Islet precursor cell (in vitro differentiated cells): ENCODE measurements around the gene CNOT4.
A peak's percentile ranks its signal among the peaks of the same experiment; 100 is the strongest.
"Not testable (repeated sequence)": the region's sequence is repeated elsewhere in the genome, so short reads cannot be mapped to it uniquely, and the experiment has no call there.

Source experiments
- DNase-seq: peaks from one replicate; pipeline ENCODE4 v3.0.0-alpha.2; 2018

Gene CNOT4

DNA sequence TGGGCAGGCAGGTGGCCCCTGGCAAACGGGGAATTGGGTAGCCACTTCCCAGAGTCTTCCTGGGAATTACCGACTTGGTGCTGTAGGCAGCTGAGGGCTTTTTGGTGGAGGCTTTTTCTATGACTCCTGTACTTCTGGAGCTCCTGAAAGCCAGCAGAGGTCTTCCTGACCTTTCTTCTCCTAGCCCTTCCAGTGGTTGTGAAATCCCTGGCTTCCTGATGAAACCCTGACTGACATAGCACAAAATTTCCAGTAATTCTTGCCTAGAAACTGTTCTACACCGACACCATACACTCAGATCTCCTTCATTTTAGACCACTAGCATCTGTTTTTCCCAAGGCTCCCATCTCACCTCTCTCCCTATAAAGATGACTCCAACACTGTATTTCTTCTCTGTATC is 156.1 kb downstream of the CNOT4 start:
- DNase-seq = no peak

DNA sequence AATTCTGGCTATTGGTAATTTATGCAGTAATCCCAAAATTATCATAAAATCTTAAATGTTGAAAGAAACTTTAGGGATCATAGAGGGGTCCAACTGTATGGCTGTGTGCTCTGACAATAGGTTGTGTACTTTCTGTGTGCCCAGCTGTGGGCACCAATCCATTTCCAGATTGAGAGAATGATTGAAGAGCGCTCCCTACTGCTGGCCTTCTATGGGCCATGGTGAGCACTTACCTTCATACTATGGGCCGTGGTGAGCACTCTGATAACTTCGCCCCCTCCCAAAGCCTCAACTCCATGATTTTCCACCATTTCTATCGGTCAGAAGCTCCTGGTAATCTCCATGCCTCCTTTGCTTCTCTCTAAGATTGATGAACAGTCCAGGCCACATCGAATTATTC is 157.6 kb downstream of the CNOT4 start:
- DNase-seq = no peak

DNA sequence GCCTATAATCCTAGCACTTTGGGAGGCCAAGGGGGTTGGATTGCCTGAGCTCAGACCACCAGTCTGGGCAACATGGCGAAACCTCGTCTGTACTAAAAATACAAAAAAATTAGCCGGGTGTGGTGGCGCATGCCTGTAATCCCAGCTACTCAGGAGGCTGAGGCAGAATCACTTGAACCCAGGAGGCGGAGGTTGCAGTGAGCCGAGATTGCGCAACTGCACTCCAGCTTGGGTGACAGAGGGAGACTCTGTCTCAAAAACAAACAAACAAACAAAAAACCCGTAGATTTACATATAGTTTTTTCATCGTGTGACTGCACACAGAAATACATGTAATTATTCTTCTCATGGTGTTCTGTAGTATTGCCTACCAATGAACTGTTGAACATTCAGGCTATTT is 158.8 kb downstream of the CNOT4 start:
- DNase-seq = not testable (repeated sequence)

DNA sequence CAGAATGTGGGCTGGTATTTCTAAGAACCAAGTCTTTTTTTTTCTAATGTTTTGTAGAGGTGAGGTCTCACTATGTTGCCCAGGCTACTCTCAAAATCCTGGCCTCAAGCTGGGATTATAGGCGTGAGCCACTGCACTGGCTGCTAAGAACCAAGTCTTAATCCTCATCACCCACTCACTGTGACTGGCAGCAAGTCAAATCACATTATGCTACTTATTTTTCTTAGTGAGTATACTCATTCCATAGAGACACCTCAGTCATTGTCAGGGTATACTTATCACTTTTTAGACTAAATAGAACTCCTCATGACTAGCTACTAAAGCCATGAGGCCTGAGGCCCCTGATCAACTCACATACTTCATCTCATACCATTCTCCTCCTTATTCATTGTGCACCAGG is 160.2 kb downstream of the CNOT4 start:
- no peak for DNase-seq

DNA sequence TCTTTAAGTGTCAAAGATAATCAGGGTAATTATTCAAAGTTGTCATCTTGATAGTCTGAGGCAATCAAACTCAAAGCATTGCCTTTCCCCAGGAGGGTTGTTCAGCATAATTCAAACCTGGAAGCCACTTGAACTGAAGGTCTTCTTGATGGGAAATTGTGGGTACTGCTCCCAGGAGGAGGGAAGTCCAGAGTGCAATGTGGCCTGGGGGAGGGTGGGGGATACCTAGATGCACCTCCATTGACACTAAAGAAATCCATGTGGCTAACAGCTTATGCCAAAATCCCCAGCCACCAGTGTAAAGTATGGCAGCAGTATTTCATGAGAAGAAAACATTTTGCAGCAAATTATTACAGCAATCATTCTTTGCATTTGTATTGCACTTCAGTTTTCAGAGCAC is 161.4 kb downstream of the CNOT4 start:
- DNase-seq = no peak

DNA sequence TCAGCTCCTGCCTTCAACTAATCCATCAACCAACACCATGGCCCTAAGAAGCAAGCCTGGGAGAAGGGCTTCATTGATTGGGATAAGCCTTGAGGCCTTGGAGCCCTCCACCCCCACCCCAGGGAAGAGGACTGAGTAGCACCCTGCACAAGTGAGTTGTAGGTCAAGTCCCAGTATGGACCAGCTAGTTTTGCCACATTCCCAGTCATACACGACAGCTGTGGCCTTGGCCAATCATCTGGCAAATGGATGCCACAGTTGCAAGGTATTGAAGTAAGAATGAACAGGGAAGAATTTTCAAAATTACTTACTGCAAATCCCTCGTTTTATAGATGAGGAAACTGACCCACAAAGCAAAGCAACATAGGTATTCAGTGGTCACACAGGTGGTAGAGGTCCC is 166.5 kb downstream of the CNOT4 start:
- DNase-seq = no peak

DNA sequence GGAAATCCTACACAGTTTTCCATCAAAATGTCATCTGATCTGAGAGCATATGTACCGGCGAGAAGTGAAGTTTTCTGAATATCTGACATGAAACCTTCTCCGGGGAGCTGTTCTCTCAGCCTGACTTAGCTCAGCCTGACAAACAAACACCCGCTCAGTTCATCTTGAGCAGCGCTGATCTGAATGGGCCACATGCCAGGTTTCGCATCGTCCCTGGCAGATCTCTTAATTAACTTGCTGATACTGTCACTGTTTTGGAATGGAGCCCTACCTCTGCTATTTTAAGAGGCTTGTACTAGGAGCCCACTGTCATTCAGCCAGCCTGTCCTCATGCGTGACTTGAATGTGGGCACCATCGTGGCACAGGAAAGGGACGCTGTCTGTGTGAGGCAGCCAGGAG is 167.0 kb downstream of the CNOT4 start:
- no peak for DNase-seq

DNA sequence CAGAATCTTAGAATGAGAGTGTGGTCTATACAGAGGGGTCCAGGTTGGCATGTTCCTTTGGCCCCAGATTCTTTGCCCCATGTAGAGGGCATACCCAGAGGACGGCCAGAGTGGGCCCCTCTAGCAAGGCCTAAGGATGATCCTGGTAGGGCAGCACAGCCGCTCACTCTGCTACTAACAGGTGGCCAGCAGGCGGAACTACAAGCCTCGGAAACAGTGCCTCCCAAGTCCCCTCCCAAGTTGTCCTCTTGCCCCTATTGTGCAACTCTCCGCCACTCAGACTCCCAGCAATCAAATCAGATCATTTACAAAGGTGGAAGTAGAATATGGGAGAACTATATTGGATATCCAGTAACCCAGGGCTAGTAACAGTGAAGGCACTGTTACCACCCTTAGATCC is 168.9 kb downstream of the CNOT4 start:
- DNase-seq = no peak

DNA sequence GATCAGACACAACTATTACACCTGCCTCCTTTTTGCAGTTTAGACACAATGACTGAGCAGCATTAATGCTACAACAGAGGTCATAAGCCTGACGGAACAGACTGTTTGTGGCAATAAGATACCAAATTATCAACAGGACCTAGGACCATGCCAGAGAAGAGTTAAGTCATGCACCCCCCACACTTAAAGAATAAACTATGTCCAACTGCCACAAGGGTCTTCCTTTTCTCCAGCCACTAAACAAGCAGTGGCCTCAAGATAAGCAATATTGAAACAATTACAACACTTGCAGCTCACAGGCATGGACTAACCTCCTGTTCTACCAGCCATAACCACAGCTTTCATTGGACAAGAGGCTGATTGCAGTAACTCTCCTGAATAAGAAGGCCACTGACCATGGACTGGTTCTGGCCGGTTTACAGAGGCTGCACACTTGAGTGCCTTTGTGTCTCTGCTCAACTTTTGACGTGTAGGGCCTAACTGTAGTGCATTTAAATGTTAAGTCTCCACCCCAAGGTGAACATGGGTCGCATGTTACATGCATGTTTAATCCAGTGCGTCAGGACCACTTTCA is 171.8 kb downstream of the CNOT4 start:
- no peak for DNase-seq

DNA sequence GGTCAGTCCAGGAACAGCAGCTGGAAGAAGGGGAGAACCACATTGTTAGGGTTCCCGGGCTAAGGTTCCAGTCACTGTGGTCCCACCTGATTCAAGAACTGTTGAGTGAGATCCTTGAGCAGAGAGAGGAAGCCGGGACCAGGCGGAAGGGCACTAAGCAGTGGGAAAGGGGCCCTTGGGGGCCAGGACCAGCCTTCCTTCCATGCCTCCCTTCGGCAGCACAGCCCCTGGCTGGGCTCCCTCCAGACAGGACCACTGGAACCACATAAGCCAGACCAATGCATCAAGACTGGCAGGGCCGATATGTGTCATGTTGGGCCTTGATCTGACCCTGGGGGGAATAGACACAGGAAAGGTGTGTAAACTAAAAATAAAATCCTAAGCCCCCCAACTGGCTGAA is 172.4 kb downstream of the CNOT4 start:
- no peak for DNase-seq

DNA sequence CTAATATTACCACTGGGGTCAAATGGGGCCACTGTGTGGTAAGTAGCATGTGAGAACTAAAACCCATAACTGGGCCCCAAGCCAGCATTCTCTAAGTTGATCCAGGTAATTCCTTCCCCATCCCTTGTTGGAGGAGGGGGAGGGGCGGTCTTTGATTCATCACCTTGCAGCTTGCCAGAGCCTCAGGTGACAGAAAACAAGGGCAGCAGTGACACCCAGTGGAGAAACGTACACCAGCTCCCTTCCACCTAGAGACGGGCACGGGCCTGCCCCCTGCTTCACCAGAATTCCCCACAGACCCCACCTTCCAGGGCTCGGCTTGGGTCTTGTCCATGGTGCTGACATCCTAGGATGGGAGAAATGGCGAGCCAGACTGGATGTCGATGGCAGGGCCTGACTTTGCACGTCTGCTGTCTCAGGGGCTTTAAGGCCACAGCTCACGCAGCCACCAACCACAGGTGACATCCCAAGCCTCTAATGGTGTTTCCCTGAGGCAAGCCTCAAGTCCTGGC is 174.2 kb downstream of the CNOT4 start:
- DNase-seq = peak; percentile 97

DNA sequence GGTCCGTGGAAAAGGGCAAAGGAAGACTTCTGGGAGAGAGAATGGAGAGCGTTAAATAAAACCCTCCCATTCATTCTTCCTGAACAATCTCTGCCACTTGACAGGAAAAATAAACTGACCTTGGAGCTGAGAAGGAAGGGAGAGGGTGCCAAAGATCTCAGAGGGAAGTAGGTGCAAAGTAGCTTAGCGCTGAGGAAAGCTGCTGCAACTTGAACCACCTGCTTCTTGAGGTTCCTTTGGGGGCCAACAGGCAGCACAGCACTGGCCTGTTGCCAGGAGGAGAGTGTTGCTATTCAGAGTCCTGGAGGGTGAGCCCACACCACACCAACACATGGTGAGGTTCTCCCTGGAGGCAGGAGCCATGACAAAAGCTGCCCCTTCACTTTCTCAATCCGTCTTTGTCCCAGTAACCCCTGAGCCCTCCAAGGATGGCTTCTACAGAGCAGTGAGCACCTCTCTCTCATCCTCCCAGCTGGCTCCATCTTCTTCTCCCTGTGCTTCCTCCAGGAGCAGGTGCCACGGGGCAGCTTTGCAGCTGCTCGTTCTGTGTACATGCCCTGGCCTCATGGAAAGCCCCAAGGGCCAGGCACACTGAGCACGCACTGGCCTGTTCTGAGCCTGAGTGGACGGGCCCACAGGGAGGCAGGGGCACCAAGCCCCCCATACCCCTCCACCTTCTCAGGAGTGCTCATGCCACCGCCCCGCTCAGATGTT is 174.9 kb downstream of the CNOT4 start:
- DNase-seq = no peak

DNA sequence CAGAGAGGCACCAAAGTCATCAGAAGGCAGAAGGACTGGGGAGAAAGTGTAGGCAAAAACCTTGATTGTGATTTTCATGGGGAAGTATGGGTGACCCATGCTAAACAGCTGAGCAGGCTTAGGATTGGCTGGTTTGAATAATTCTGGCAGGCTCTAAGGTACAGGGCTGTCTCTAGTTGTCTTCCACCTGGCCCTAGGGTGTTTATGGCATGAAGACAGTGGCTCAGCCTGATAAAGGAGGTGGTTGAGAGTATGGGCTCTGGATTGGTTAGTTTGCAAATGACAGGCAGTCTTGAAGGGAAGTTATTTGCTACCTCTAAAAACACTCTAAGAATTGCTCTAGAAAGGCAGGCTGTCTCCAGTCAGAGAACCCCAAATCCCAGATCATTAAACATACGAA is 176.0 kb downstream of the CNOT4 start:
- DNase-seq = no peak

DNA sequence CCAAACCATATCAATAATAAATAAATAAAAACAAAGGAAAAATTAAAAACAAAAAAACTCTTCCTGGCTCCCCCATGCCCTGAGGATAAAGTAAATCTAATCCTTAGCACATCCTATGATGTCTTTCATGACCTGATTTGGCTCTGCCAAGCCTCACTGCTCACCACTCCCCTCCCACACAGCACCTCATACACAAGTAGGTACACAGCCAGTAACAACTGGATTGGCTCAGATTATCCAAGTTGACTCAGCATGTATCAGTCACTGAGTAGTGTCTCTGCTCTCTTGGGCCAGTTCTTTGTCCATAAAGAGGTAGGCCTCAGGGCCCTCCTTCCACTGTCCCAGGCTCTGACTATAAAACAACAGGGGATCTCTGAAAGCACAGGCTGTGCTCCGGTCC is 176.7 kb downstream of the CNOT4 start:
- DNase-seq = no peak

DNA sequence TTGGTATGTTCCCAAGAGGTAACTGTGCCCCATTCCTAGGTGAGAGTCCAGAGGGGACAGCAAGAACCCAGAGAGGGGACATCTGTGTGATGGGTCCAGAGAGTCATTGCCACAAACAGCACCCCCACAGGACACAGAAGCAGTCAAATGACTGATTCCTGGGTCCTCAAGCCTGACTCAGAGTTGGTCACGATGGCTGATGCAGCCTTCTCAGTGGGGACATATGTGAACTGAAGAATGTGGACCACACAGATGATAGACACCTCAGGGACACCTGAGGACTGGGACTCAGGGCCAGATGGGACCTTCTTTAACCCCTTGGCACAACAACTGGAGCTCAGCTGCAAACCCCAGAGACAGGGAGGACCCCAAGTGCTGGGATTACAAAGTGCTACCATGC is 179.8 kb downstream of the CNOT4 start:
- peak; percentile 22 for DNase-seq

DNA sequence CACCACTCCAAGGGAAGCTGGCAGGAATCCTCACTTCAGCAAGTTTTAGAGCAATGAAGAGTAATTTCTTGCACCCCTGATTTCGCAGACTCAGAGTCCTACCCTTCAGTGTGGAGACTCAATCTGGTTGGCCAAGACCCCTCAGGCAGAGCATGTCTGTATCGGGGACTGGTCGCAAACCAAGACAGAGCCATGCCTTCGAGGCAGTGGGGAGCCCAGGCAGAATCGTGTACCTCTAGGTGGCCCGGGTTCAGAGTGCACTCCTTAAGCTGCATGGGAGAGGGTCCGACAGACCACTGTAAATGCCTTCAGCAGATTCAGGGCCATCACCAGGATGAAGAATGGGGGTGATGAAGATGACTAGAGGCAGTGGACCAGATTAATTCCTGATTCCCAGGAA is 181.4 kb downstream of the CNOT4 start:
- DNase-seq = no peak

DNA sequence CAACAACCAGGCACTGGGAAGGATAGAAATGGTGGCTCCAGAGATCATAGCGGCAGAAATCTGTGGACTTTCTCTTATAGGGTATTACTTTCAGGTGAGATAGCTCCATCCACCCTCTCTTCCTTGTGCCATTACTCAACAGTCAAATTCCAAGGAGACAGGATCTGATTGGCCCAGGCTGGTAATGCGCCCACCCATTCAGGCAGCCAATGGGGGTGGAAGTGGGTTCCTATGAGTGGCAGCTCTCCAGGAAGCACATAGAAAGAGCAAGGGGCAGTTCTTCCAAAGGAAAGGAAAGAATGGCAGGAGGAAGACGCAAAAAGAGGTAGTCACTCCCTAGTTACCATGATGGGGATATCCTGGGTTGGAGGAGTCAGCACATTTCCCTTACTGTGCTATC is 181.8 kb downstream of the CNOT4 start:
- no peak for DNase-seq

DNA sequence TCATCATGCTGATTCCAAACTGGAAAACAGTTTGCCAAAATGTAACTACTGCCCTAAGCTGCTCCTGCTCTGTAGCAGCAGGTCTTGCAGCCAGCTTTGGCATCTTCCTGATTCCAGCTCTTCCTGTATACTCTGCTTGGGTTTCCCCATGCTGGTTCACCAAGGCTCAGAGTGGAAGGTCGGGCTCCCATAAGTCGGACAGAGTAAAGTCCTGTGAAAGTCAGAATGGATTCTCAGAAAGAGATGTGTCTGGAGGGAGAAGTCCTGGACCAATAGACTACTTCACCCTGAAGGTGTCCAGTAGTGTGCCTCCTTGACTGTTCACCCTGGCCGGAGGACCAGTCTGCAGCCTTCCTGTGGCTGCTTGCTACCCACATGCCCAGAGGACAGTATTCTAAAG is 182.4 kb downstream of the CNOT4 start:
- no peak for DNase-seq

DNA sequence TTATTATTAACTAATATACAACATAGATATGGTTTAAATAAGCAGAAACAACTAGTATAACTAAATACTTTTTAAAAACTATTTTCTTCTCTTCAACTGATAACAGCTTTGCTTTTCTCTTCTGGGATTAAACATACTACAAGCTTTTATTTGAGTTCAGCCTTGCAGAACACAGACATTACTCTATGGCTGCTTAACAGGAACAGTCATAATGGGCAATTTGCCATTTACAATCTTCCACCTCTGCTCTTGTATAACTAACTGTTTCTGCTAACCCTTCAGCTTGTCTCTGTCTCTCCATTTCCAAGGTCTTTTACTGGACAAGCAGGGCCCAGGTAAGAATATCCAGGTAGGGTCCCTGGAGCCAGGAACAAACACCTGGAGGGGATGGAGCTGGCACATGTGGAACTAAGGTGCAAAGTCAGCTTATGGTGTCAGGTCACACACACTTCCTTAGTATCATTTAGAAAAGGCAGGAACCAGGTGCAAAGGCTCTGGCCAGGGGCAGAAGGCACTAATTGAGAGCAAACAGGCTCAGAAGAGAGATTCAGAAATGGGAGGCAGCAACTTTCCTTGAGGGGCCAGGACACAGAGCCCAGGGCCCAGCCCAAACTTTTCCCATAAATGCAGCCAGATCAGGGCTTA is 183.1 kb downstream of the CNOT4 start:
- no peak for DNase-seq

DNA sequence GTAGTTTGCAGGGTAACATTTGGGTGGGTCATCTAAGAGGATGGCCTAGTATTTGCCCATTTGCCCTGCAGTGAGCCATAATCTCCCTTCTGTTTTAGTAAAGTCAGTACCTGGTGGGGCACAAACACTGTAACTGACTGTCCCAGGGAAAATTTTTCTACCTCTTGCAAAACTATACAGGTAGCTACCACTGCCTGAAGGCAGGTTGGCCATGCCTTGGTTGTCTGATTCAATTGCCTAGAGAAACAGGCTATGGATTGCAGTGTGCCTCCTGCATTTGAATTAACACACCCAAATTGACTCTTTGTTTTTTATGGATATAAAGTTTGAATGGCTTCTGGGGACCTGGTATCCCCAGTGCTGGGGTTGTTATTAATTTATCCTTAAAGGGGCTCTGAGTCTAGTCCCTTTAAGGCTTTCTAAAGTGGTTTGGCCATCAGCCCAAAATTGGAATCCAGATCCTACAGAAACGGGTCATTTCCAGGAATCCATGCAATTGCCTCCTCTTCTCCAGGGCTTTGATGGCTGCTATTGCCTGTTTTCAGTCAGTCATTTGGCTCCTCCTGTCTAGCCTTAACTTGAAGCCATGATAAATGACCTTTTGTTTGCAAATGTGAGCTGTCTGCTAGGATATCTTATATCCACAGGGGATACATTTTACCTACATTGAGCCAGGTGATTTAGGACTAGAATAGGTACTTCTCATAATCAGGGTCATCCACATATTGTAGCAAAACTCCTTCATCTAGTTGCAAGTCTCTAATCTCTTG is 187.1 kb downstream of the CNOT4 start:
- no peak for DNase-seq

DNA sequence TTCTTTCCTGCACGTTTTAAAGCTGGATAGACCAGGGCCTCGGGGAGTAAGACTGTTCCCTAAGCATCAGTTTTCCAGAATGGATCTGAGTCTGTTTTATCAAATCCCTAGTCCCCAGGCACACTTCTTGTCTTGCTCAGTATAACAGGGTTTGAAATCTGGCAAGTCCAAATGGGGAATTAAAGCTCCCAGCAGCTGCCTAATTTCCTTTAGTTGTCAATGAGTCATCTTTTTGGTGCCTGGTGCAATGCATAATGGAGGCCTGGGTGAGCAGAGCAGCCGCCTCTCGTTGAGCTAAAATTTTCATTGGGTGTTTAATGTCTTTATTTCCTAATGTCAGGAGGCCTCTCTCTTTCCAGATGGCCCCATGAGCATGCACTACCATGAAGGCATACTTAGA is 188.3 kb downstream of the CNOT4 start:
- no peak for DNase-seq

DNA sequence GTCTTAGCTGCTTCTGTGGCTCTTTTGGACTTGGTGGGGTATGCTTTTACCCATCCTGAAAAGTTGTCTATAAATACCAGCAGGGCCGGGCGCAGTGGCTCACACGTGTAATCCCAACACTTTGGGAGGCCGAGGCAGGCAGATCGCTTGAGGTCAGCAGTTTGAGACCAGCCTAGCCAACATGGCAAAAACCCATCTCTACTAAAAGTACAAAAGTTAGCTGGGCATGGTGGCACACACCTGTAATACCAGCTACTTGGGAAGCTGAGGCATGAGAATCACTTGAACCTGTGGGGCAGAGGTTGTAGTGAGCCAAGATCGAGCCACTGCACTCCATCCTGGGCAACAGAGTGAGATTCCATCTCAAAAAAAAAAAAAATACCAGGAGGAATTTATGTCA is 188.9 kb downstream of the CNOT4 start:
- not testable (repeated sequence) for DNase-seq

DNA sequence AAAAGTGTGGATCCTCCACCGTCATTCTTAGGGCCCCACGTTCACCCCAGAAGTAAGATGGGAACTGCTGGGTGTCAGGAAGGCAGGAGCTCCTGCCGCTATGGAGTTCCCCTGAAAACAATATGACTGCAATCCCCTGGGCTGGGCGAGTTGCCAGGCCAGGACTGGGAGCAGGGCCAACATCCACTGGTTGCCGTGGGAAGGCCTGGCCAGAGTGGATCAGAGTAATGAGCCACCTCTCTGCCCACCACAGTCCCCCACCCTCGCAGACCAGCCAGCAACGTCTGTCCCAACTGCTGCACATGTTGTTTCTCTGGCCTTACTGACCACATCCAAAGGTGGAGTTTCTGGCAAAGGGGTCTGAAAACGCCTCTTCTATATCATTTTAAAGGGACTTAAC is 189.6 kb downstream of the CNOT4 start:
- DNase-seq = no peak
